Measurements from ENCODE around the gene ZNF710.

- no peak for TF ChIP-seq POLR2A (IDR thresholded peaks at IDR 0.05; ENCODE audit: low read length)
- no peak for TF ChIP-seq GATA1 (IDR thresholded peaks at IDR 0.05; ENCODE audit: low read depth, low read length)
These were observed 731 bp downstream of the ZNF710 start for GRCh38 chr15:90001683-90002427.

All from erythroblast (primary cell).